ENCODE data around the gene KCTD17. TPM values are rescaled to one million over a fixed set of nuclear protein-coding genes. Genes with fewer than 3 reads are reported as not detected.

KCTD17 gene
- total RNA-seq, 2 donors from 2014 or later, result 3.6 to 8.3 TPM

- Histone ChIP-seq H3K9me3 (no peaks in the 10 kb centered on the region), H3K27ac (no peak overlapping the region)
- no peak for DNase-seq
Measured at GRCh38 chr22:37097346-37097745, 45.8 kb downstream of the KCTD17 start.

GRCh38 chr22:37098976-37099591 lies 47.5 kb downstream of the KCTD17 start:
- H3K9me3 ChIP-seq, result no peaks in the 10 kb centered on the region
- H3K4me3 ChIP-seq, result no peak overlapping the region
- no peak overlapping the region for H3K27ac ChIP-seq
- no peaks in the 10 kb centered on the region for H3K4me1 ChIP-seq
- intact Hi-C loops (cut with DNase I), result no loop called here
- TF ChIP-seq, protein P1, sequence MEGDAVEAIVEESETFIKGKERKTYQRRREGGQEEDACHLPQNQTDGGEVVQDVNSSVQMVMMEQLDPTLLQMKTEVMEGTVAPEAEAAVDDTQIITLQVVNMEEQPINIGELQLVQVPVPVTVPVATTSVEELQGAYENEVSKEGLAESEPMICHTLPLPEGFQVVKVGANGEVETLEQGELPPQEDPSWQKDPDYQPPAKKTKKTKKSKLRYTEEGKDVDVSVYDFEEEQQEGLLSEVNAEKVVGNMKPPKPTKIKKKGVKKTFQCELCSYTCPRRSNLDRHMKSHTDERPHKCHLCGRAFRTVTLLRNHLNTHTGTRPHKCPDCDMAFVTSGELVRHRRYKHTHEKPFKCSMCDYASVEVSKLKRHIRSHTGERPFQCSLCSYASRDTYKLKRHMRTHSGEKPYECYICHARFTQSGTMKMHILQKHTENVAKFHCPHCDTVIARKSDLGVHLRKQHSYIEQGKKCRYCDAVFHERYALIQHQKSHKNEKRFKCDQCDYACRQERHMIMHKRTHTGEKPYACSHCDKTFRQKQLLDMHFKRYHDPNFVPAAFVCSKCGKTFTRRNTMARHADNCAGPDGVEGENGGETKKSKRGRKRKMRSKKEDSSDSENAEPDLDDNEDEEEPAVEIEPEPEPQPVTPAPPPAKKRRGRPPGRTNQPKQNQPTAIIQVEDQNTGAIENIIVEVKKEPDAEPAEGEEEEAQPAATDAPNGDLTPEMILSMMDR (IDR thresholded peaks at IDR 0.05), result no peak
- TF ChIP-seq POLR2A (IDR thresholded peaks at IDR 0.05), result no peak
- H3K27me3 ChIP-seq, result no peaks in the 10 kb centered on the region
- ATAC-seq (no peak), DNase-seq (no peak)
- 61 to 81% methylated on average over 10 of the region's 10 CpGs for whole genome bisulfite sequencing, 2 donors
- no peaks in the 10 kb centered on the region for H3K36me3 ChIP-seq (replicated peaks in 1 of 2; ENCODE audit: insufficient read depth in 1 of 2, low read depth in 2 of 2)

More at GRCh38 chr22:37097346-37097745, 45.8 kb downstream of the KCTD17 start:
- intact Hi-C loops (cut with DNase I), result no loop called here
- 60 to 74% methylated on average over 6 to 11 of the region's 13 CpGs for WGBS, 2 donors
- Histone ChIP-seq H3K4me3 (no peak overlapping the region), H3K27me3 (no peaks in the 10 kb centered on the region), H3K4me1 (no peaks in the 10 kb centered on the region), H3K36me3 (replicated peaks in 1 of 2; ENCODE audit: insufficient read depth in 1 of 2, low read depth in 2 of 2) (no peaks in the 10 kb centered on the region)
- TF ChIP-seq, protein P1 (IDR thresholded peaks at IDR 0.05), result no peak
- TF ChIP-seq POLR2A (IDR thresholded peaks at IDR 0.05), result no peak
- no peak for ATAC-seq

GRCh38 chr22:37100589-37101127 lies 49.1 kb downstream of the KCTD17 start:
- H3K27ac ChIP-seq, result no peak overlapping the region
- H3K36me3 ChIP-seq (replicated peaks in 1 of 2; ENCODE audit: insufficient read depth in 1 of 2, low read depth in 2 of 2), result no peaks in the 10 kb centered on the region
- DNase-seq (no peak), ATAC-seq (no peak)
- intact Hi-C loops (cut with DNase I), result no loop called here
- no peak overlapping the region for H3K4me3 ChIP-seq
- H3K4me1 ChIP-seq, result no peaks in the 10 kb centered on the region
- H3K27me3 ChIP-seq, result no peaks in the 10 kb centered on the region
- H3K9me3 ChIP-seq, result no peaks in the 10 kb centered on the region
- TF ChIP-seq, protein P1 (IDR thresholded peaks at IDR 0.05), result no peak
- TF ChIP-seq POLR2A (IDR thresholded peaks at IDR 0.05), result no peak
- WGBS, 2 donors, result 56 to 70% methylated on average over 8 of the region's 8 CpGs

DNA sequence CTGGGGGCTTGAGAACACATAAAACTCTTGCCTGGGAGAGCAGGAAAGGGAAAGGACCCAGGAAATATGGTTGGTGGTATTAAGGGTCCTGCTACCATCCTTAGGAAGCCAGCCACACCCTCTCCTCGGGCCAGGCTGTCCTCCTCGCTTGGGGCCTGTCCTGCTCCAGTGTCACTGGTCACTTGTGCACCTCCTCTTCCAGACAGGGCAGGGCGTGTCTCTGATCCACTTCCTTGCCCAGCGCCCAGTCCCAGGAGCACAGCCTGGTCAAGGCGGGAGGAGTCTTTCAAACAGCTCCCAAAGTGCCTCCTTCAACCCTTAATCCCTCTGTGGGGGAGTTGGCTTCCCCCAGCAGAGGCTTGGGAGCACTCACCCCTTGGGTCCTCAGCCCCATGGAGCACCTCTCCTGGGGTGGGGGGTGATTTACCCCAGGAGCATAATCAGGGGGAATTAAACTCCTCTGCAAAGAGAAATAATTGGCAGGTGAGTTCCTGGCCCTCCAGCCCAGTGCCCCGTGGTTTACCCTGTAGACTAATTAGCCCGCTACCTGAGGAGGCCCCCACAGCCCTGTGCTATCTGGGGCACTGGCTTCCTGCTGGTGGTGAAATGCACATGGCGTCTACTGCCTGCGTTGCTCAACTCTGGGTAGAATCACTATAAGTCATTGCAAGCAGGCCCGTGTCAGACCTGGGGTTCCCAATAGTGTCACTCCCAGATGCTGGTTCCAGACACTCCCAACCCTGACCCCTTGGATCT lies 49.9 kb downstream of the KCTD17 start:
- ATAC-seq (no peak), DNase-seq (no peak)
- no peak for TF ChIP-seq POLR2A (IDR thresholded peaks at IDR 0.05)
- TF ChIP-seq, protein P1 (IDR thresholded peaks at IDR 0.05), result no peak
- intact Hi-C loops (cut with DNase I), result no loop called here
- Histone ChIP-seq H3K27ac (no peak overlapping the region), H3K27me3 (no peaks in the 10 kb centered on the region), H3K4me3 (no peak overlapping the region), H3K4me1 (no peaks in the 10 kb centered on the region), H3K36me3 (replicated peaks in 1 of 2; ENCODE audit: insufficient read depth in 1 of 2, low read depth in 2 of 2) (no peaks in the 10 kb centered on the region), H3K9me3 (no peaks in the 10 kb centered on the region)
- WGBS, 2 donors, result 74 to 80% methylated on average over 4 to 9 of the region's 10 CpGs
